Spleen (tissue), 7 donors: ENCODE measurements around the gene GUCY1A2.

ENCODE experiments used
- CTCF ChIP-seq, 11 experiments: fragments of 200-600 bp in 7 of 11; fragments of 450-650 bp in 4 of 11; sonication (generic) in 4 of 11; IDR thresholded peaks in 8 of 11; conservative IDR thresholded peaks in 3 of 11; 1 replicate in 7 of 11; 2 replicates in 4 of 11; pipeline versions ENCODE4 v1.4.0 to v1.8.0; 2016 to 2021; ENCODE audit warnings: antibody characterized with exemption in 11 of 11, inconsistent platforms in 4 of 11, mild to moderate bottlenecking in 1 of 11
- POLR2A ChIP-seq, 3 donors: fragments of 450-650 bp; IDR thresholded peaks; one replicate each; pipeline ENCODE4 v1.5.1; 2017; ENCODE audit warnings: antibody characterized with exemption in 3 of 3, mild to moderate bottlenecking in 1 of 3
- POLR2AphosphoS5 ChIP-seq, 3 donors: sonication (generic); formaldehyde crosslinking; IDR thresholded peaks; one replicate each; pipeline ENCODE4 v1.5.1; 2017; ENCODE audit warnings: antibody characterized with exemption in 3 of 3
- donor health status: DM: no; HTN: no; CAD: no; lungs with moderate emphysema.
- donor health status: DM: no; HTN: no; CAD: no.
- donor health status: DM: no; HTN: no; CAD: no.

GRCh38 chr11:107054391-107054790 lies 36.1 kb upstream of the GUCY1A2 start:
- no peak for TF ChIP-seq CTCF (IDR thresholded peaks at IDR 0.05 in 8 of 11, conservative IDR thresholded peaks at IDR 0.05 in 3 of 11)
- TF ChIP-seq POLR2A (IDR thresholded peaks at IDR 0.05): no peak
- TF ChIP-seq POLR2AphosphoS5 (IDR thresholded peaks at IDR 0.05): no peak
